OCI-LY7 (cell line): ENCODE data around the gene RFX3. TPM values are rescaled to one million over a fixed set of nuclear protein-coding genes. Genes with fewer than 3 reads are reported as not detected.

Source experiments
- BruUV-seq: library from RNA; stranded (reverse); fragments of 400-500 nt; replicated peaks from 2 replicates; lab custom pipeline; 2021; lab: Mats Ljungman, UMichigan
- CTCF ChIA-PET: fragments of 300-600 bp; sonication (Branson Sonifier 250); formaldehyde crosslinking; loops from one replicate; lab custom pipeline; 2022; ENCODE audit warnings: antibody characterized with exemption; ENCODE audit not compliant: unreplicated experiment; lab: Charles Lee
- POLR2A ChIA-PET: fragments of 300-600 bp; sonication (Branson Sonifier 250); formaldehyde crosslinking; loops from one replicate; lab custom pipeline; 2022; ENCODE audit warnings: antibody characterized with exemption; lab: Charles Lee
- DNase-seq: peaks from one replicate; pipeline ENCODE4 v3.0.0-alpha.2; 2015; ENCODE audit warnings: low spot score
- H2AFZ ChIP-seq: fragments of 200-600 bp; sonication (generic), shearing (Covaris generic); 2 replicates; pipeline ENCODE4 v1.6.1; 2014; ENCODE audit warnings: mild to moderate bottlenecking, antibody characterized with exemption, low read length, moderate library complexity
- H3K27ac ChIP-seq: fragments of 200-600 bp; sonication (generic); 2 replicates; pipeline ENCODE4 v1.5.1; 2014; ENCODE audit warnings: mixed run types, low read depth, mild to moderate bottlenecking, moderate library complexity, low read length, inconsistent platforms; ENCODE audit not compliant: poor library complexity, severe bottlenecking
- H3K36me3 ChIP-seq: fragments of 200-600 bp; sonication (generic); 2 replicates; pipeline ENCODE4 v1.6.1; 2014; ENCODE audit warnings: mild to moderate bottlenecking, antibody characterized with exemption, low read length, moderate library complexity, mixed read lengths; ENCODE audit not compliant: insufficient read depth
- H3K4me1 ChIP-seq: fragments of 200-600 bp; sonication (generic); 2 replicates; pipeline ENCODE4 v1.5.1; 2014; ENCODE audit warnings: mild to moderate bottlenecking, low read length; ENCODE audit not compliant: insufficient read depth, poor library complexity, severe bottlenecking
- H3K4me2 ChIP-seq: fragments of 200-600 bp; sonication (generic); 2 replicates; pipeline ENCODE4 v1.6.1; 2014; ENCODE audit warnings: mild to moderate bottlenecking, low read length
- H3K4me3 ChIP-seq: fragments of 200-600 bp; sonication (generic); 2 replicates; pipeline ENCODE4 v1.5.1; 2014; ENCODE audit warnings: mild to moderate bottlenecking, low read depth, low read length; ENCODE audit not compliant: poor library complexity, severe bottlenecking
- H3K79me2 ChIP-seq: fragments of 200-600 bp; sonication (generic); 2 replicates; pipeline ENCODE4 v1.6.1; 2016; ENCODE audit warnings: low read depth, mild to moderate bottlenecking, low read length, moderate library complexity, mixed read lengths; ENCODE audit not compliant: insufficient read depth
- H3K9me2 ChIP-seq: fragments of 200-600 bp; sonication (generic); 2 replicates; pipeline ENCODE4 v1.6.1; 2016; ENCODE audit warnings: mild to moderate bottlenecking, low read length, mixed read lengths; ENCODE audit not compliant: insufficient read depth
- H3K9me3 ChIP-seq: fragments of 200-600 bp; sonication (generic); 2 replicates; pipeline ENCODE4 v1.6.1; 2014; ENCODE audit warnings: mild to moderate bottlenecking, mixed run types, low read length, mixed read lengths
- H4K20me1 ChIP-seq: fragments of 200-600 bp; sonication (generic); 2 replicates; pipeline ENCODE4 v1.6.1; 2014; ENCODE audit warnings: mild to moderate bottlenecking, antibody characterized with exemption, low read length, moderate library complexity, mixed read lengths; ENCODE audit not compliant: insufficient read depth
- EZH2phosphoT487 ChIP-seq: fragments of 200-600 bp; sonication (generic); IDR thresholded peaks from 2 replicates; pipeline ENCODE4 v1.6.1; 2018; ENCODE audit warnings: low read depth, borderline replicate concordance, mild to moderate bottlenecking, mixed run types, antibody characterized with exemption, low read length, moderate library complexity, mixed read lengths
- intact Hi-C: fragments of 100-400 bp; cut with micrococcal nuclease; formaldehyde crosslinking; loops from one replicate; pipeline ENCODE4 v1.10.0; 2022; ENCODE audit not compliant: unreplicated experiment
- total RNA-seq, 2 experiments: library from RNA; depleted of rRNA in 1 of 2; stranded (reverse); fragments of >200 nt in 1 of 2; shearing (Covaris generic) in 1 of 2; gene quantifications; 2 replicates each; pipeline ENCODE4 v1.2.3, GENCODE V29; 2014 to 2022
- TF ChIP-seq, protein P1 (sequence below): fragments of 200-600 bp; sonication (generic); conservative IDR thresholded peaks from 2 replicates; pipeline ENCODE4 v1.5.1; 2014; ENCODE audit warnings: mild to moderate bottlenecking, antibody characterized with exemption, low read length, moderate library complexity, mixed read lengths

RFX3 gene
- total RNA-seq, 2 experiments from 2014 or later: 6.9 to 18.1 TPM

- peaks cover 65% of the 10 kb centered on the region for H3K79me2 ChIP-seq
- ChIA-PET CTCF (interaction anchor here (0.7 to 1.4 kb wide), 6 partner anchors 20 to 86 kb away, joined by 3 to 5 read pairs (median 4); no protein-coding TSS in a partner anchor), POLR2A (interaction anchor here (0.5 to 4.0 kb wide), 29 partner anchors 8 to 1365 kb away, joined by 3 to 52 read pairs (median 4); partner anchors contain the start of gene PUM3)
- peak overlapping the region; percentile 96 for H3K27ac ChIP-seq
- TF ChIP-seq, protein P1, sequence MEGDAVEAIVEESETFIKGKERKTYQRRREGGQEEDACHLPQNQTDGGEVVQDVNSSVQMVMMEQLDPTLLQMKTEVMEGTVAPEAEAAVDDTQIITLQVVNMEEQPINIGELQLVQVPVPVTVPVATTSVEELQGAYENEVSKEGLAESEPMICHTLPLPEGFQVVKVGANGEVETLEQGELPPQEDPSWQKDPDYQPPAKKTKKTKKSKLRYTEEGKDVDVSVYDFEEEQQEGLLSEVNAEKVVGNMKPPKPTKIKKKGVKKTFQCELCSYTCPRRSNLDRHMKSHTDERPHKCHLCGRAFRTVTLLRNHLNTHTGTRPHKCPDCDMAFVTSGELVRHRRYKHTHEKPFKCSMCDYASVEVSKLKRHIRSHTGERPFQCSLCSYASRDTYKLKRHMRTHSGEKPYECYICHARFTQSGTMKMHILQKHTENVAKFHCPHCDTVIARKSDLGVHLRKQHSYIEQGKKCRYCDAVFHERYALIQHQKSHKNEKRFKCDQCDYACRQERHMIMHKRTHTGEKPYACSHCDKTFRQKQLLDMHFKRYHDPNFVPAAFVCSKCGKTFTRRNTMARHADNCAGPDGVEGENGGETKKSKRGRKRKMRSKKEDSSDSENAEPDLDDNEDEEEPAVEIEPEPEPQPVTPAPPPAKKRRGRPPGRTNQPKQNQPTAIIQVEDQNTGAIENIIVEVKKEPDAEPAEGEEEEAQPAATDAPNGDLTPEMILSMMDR: no peak
- no peak for TF ChIP-seq EZH2phosphoT487
- intact Hi-C loops: loop anchor here (1.0 to 5.0 kb wide), 4 partner anchors 19 to 685 kb away; partner anchors contain the start of gene PUM3
- no peaks in the 10 kb centered on the region for H3K9me2 ChIP-seq
- BruUV-seq: no TSS peak
- peaks cover 28% of the 10 kb centered on the region for H3K36me3 ChIP-seq
- H3K4me2 ChIP-seq: peak overlapping the region; percentile 85
- H4K20me1 ChIP-seq: 0 out of 2 replicates have a peak, but pooled peaks cover 3% of the 10 kb centered on the region
- H3K4me3 ChIP-seq: peak overlapping the region; percentile 95
- peaks cover 31% of the 10 kb centered on the region for H3K4me1 ChIP-seq
- DNase-seq: peak; percentile 19
- no peaks in the 10 kb centered on the region for H3K9me3 ChIP-seq
- H2AFZ ChIP-seq: peak overlapping the region; percentile 80; the same call in 1 of the 2 replicates
Observed at GRCh38 chr9:3526997-3527940, 1.5 kb upstream of the RFX3 start.

- CTCF ChIA-PET: interaction anchor here (0.7 to 1.4 kb wide), 3 partner anchors 19 to 58 kb away, joined by 3 to 5 read pairs (median 3); no protein-coding TSS in a partner anchor
- peaks cover 40% of the 10 kb centered on the region for H3K4me1 ChIP-seq
- H2AFZ ChIP-seq: peak overlapping the region; percentile 80; the same call in 1 of the 2 replicates
- BruUV-seq: no TSS peak
- intact Hi-C loops: loop anchor here (1.0 to 5.0 kb wide), 3 partner anchors 48 to 684 kb away; partner anchors contain the start of gene PUM3
- peak; percentile 87 for DNase-seq
- peak overlapping the region; percentile 96 for H3K27ac ChIP-seq
- H3K9me2 ChIP-seq: no peaks in the 10 kb centered on the region
- POLR2A ChIA-PET: interaction anchor here (0.5 to 4.0 kb wide), 19 partner anchors 9 to 718 kb away, joined by 3 to 52 read pairs (median 8); partner anchors contain the start of gene PUM3
- peaks cover 28% of the 10 kb centered on the region for H3K36me3 ChIP-seq
- peak overlapping the region; percentile 95 for H3K4me3 ChIP-seq
- TF ChIP-seq, protein P1: no peak
- TF ChIP-seq EZH2phosphoT487: no peak
- no peaks in the 10 kb centered on the region for H3K9me3 ChIP-seq
- 0 out of 2 replicates have a peak, but pooled peaks cover 3% of the 10 kb centered on the region for H4K20me1 ChIP-seq
- H3K4me2 ChIP-seq: peak overlapping the region; percentile 85
- peaks cover 74% of the 10 kb centered on the region for H3K79me2 ChIP-seq
Observed at GRCh38 chr9:3526165-3526996, 580 bp upstream of the RFX3 start.
